ENCODE data around the gene EPN2. TPM values are rescaled to one million over a fixed set of nuclear protein-coding genes. Genes with fewer than 3 reads are reported as not detected.
A peak's percentile ranks its signal among the peaks of the same experiment; 100 is the strongest.

The EPN2 gene
- total RNA-seq, 4 donors from 2014 or later = 92.7 to 141 (median 119) TPM

- H3K27me3 ChIP-seq = no peaks in the 10 kb centered on the region
- TF ChIP-seq POLR2A (IDR thresholded peaks at IDR 0.05) (no peak), CTCF (IDR thresholded peaks at IDR 0.05) (no peak), EP300 (IDR thresholded peaks at IDR 0.05) (no peak)
- peaks cover 0 to 6% (median 2%) of the 10 kb centered on the region in 4 donors for H3K9me3 ChIP-seq
- H3K4me1 ChIP-seq = peaks cover 0 to 9% (median under 1%) of the 10 kb centered on the region in 4 donors
- H3K27ac ChIP-seq = no peak overlapping the region
- no peak overlapping the region for H3K4me3 ChIP-seq
- no peak for DNase-seq (ENCODE audit: low spot score in 2 of 2)
- WGBS, 2 donors = 89 to 100% methylated on average over 5 of the region's 5 CpGs
- peaks cover 0 to 40% (median 0%) of the 10 kb centered on the region in 3 donors for H3K36me3 ChIP-seq
Observed at GRCh38 chr17:19322129-19322505, 85.0 kb downstream of the EPN2 start.

- no peak for DNase-seq (ENCODE audit: low spot score in 2 of 2)
- peaks cover 0 to 40% (median 0%) of the 10 kb centered on the region in 3 donors for H3K36me3 ChIP-seq
- H3K27ac ChIP-seq = no peak overlapping the region
- peaks cover 0 to 2% (median 0%) of the 10 kb centered on the region in 4 donors for H3K4me1 ChIP-seq
- no peaks in the 10 kb centered on the region for H3K27me3 ChIP-seq
- peaks cover 0 to 6% (median 2%) of the 10 kb centered on the region in 4 donors for H3K9me3 ChIP-seq
- TF ChIP-seq CTCF (IDR thresholded peaks at IDR 0.05) (no peak), POLR2A (IDR thresholded peaks at IDR 0.05) (no peak), EP300 (IDR thresholded peaks at IDR 0.05) (no peak)
- no peak overlapping the region for H3K4me3 ChIP-seq
- WGBS, 2 donors = 89 to 92% methylated on average over 1 of the region's 1 CpG
Observed at GRCh38 chr17:19322861-19323260, 85.7 kb downstream of the EPN2 start.

GRCh38 chr17:19325542-19325941 lies 88.4 kb downstream of the EPN2 start:
- TF ChIP-seq EP300 (IDR thresholded peaks at IDR 0.05) (no peak), POLR2A (IDR thresholded peaks at IDR 0.05) (no peak), CTCF (IDR thresholded peaks at IDR 0.05) (no peak)
- H3K27ac ChIP-seq = no peak overlapping the region
- peaks cover 0 to 6% (median 2%) of the 10 kb centered on the region in 4 donors for H3K9me3 ChIP-seq
- no peaks in the 10 kb centered on the region for H3K4me1 ChIP-seq
- H3K36me3 ChIP-seq = peaks cover 0 to 59% (median 0%) of the 10 kb centered on the region in 3 donors
- no peak for DNase-seq (ENCODE audit: low spot score in 2 of 2)
- H3K4me3 ChIP-seq = no peak overlapping the region
- H3K27me3 ChIP-seq = no peaks in the 10 kb centered on the region

- TF ChIP-seq EP300 (IDR thresholded peaks at IDR 0.05) = no peak
- TF ChIP-seq CTCF (IDR thresholded peaks at IDR 0.05) = no peak
- TF ChIP-seq POLR2A (IDR thresholded peaks at IDR 0.05) = no peak
- 79 to 84% methylated on average over 14 of the region's 14 CpGs for WGBS, 2 donors
- peak overlapping the region in 1 of 4 donors; percentile 33 for H3K27ac ChIP-seq
- peaks cover 0 to 70% (median 0%) of the 10 kb centered on the region in 3 donors for H3K36me3 ChIP-seq
- peaks cover 0 to 6% (median 2%) of the 10 kb centered on the region in 4 donors for H3K9me3 ChIP-seq
- peaks cover 0 to 7% (median 0%) of the 10 kb centered on the region in 4 donors for H3K4me1 ChIP-seq
- H3K4me3 ChIP-seq = no peak overlapping the region
- no peaks in the 10 kb centered on the region for H3K27me3 ChIP-seq
- DNase-seq (ENCODE audit: low spot score in 2 of 2) = no peak
Observed at GRCh38 chr17:19327031-19327783, 90.0 kb downstream of the EPN2 start.

- no peak for DNase-seq (ENCODE audit: low spot score in 2 of 2)
- no peaks in the 10 kb centered on the region for H3K27me3 ChIP-seq
- H3K36me3 ChIP-seq = peaks cover 0 to 71% (median 0%) of the 10 kb centered on the region in 3 donors
- peaks cover 0 to 6% (median 2%) of the 10 kb centered on the region in 4 donors for H3K9me3 ChIP-seq
- peaks cover 0 to 7% (median 0%) of the 10 kb centered on the region in 4 donors for H3K4me1 ChIP-seq
- peak overlapping the region in 1 of 4 donors; percentile 2 for H3K27ac ChIP-seq
- TF ChIP-seq POLR2A (IDR thresholded peaks at IDR 0.05) (no peak), CTCF (IDR thresholded peaks at IDR 0.05) (no peak), EP300 (IDR thresholded peaks at IDR 0.05) (no peak)
- 91 to 98% methylated on average over 9 to 10 of the region's 10 CpGs for WGBS, 2 donors
- H3K4me3 ChIP-seq = no peak overlapping the region
Observed at GRCh38 chr17:19328441-19329061, 91.4 kb downstream of the EPN2 start.

All from tibial nerve (tissue), 4 donors.